GM12874 (cell line): ENCODE data around the gene WSCD2.

Experiments
- CTCF ChIP-seq: IDR thresholded peaks from 2 replicates; pipeline ENCODE4 v1.5.1; 2011; ENCODE audit warnings: low read depth, mild to moderate bottlenecking, control low read depth, low read length, moderate library complexity; ENCODE audit not compliant: insufficient read depth

Gene WSCD2

GRCh38 chr12:108109504-108109903 lies 19.6 kb upstream of the WSCD2 start:
- TF ChIP-seq CTCF = no peak

GRCh38 chr12:108109954-108110353 lies 19.1 kb upstream of the WSCD2 start:
- no peak for TF ChIP-seq CTCF

- no peak for TF ChIP-seq CTCF
Measured at GRCh38 chr12:108110844-108111243, 18.2 kb upstream of the WSCD2 start.

- no peak for TF ChIP-seq CTCF
Measured at GRCh38 chr12:108112832-108113556, 16.1 kb upstream of the WSCD2 start.

GRCh38 chr12:108115123-108116121 lies 13.7 kb upstream of the WSCD2 start:
- no peak for TF ChIP-seq CTCF

GRCh38 chr12:108116254-108116653 lies 12.8 kb upstream of the WSCD2 start:
- no peak for TF ChIP-seq CTCF

- no peak for TF ChIP-seq CTCF
Measured at GRCh38 chr12:108116699-108117098, 12.4 kb upstream of the WSCD2 start.
